Adrenal gland (tissue), 19 donors: ENCODE data around the gene DRAM1. TPM values are rescaled to one million over a fixed set of nuclear protein-coding genes. Genes with fewer than 3 reads are reported as not detected.

ENCODE experiments used
- DNase-seq, 7 donors: peaks; one replicate each; pipeline ENCODE4 v3.0.0-alpha.2; 2019 to 2020
- H3K27ac ChIP-seq, 5 donors: fragments of 200-600 bp; sonication (generic) in 4 of 5; 1 replicate in 3 of 5; 2 replicates in 2 of 5; pipeline versions ENCODE4 v1.5.1 to v1.8.0; 2016 to 2020; ENCODE audit warnings: mild to moderate bottlenecking in 1 of 5
- H3K27me3 ChIP-seq: fragments of 200-600 bp; 2 replicates; pipeline ENCODE4 v1.8.0; 2021
- H3K36me3 ChIP-seq, 2 donors: fragments of 200-600 bp; replicated peaks in 1 of 2; 1 replicate in 1 of 2; 2 replicates in 1 of 2; pipeline versions ENCODE4 v1.5.1 to v1.8.0; 2018 to 2022
- H3K4me1 ChIP-seq, 2 donors: fragments of 200-600 bp; replicated peaks in 1 of 2; 1 replicate in 1 of 2; 2 replicates in 1 of 2; pipeline versions ENCODE4 v1.5.1 to v1.8.0; 2018 to 2021
- H3K4me3 ChIP-seq, 4 donors: fragments of 200-600 bp; sonication (generic) in 3 of 4; one replicate each; pipeline ENCODE4 v1.5.1; 2016 to 2018
- H3K9me3 ChIP-seq, 3 donors: fragments of 200-600 bp; sonication (generic) in 1 of 3; replicated peaks in 1 of 3; 1 replicate in 2 of 3; 2 replicates in 1 of 3; pipeline versions ENCODE4 v1.5.1 to v1.8.0; 2016 to 2021
- POLR2A ChIP-seq, 2 donors: fragments of 450-650 bp; IDR thresholded peaks; one replicate each; pipeline ENCODE4 v1.6.1; 2017; ENCODE audit warnings: antibody characterized with exemption in 2 of 2, mild to moderate bottlenecking in 2 of 2, moderate library complexity in 1 of 2
- WGBS, 4 donors: extraction: QIAGEN DNeasy Blood & Tissue Kit in 2 of 4; methylation state at CpG; one replicate each; pipeline versions ENCODE4 v1.1.5 to v1.1.7; 2013 to 2017; 5-methylcytosine and 5-hydroxymethylcytosine counted together
- intact Hi-C, 2 donors: fragments of 100-400 bp; cut with DNase I; formaldehyde crosslinking; loops; one replicate each; pipeline versions ENCODE4 v1.14.1 to v1.15.0; 2022 to 2023
- long read RNA-seq, 10 donors: library from polyadenylated mRNA in 3 of 10; unstranded in 2 of 10; stranded (forward) in 1 of 10; transcript quantifications; one replicate each; pipeline ENCODE4 v2.0.0 and lab custom pipeline, GENCODE V29; 2021 to 2026
- polyA plus RNA-seq, 3 donors: library from polyadenylated mRNA; stranded (reverse); fragments of 200-250 nt in 2 of 3; fragments of 350-450 nt in 1 of 3; fragmentation: Illumina TruSeq in 1 of 3; extraction: RNeasy Lipid Tissue Mini Kit (QIAGEN cat#74804) in 1 of 3; gene quantifications; one replicate each; pipeline ENCODE4 v1.2.3, GENCODE V29; 2013 to 2014
- total RNA-seq, 9 donors: library from RNA; depleted of rRNA in 4 of 9; stranded (reverse); fragments of >200 nt in 4 of 9; fragments of 120-200 nt in 1 of 9; fragmentation: NEBNext Ultra II Directional in 1 of 9; extraction: Animal tissue kit (Norgen Biotek cat#: 25700) in 1 of 9; gene quantifications; one replicate each; pipeline versions ENCODE4 v1.1.0 to v1.2.4, GENCODE V29; 2013 to 2023
- TF ChIP-seq, protein P1 (sequence below), 6 experiments: fragments of 450-650 bp in 4 of 6; fragments of 200-600 bp in 2 of 6; sonication (generic) in 1 of 6; IDR thresholded peaks; 1 replicate in 5 of 6; 2 replicates in 1 of 6; pipeline versions ENCODE4 v1.5.1 to v1.8.0; 2016 to 2021; ENCODE audit warnings: antibody characterized with exemption in 6 of 6, mild to moderate bottlenecking in 2 of 6, moderate library complexity in 1 of 6
- donor health status: healthy with polysubstance abuse.
- donor health status: Bipolar disorder and iron deficiency.
- donor health status: DM: yes; HTN: yes; CAD: no.
- donor health status: DM: no; HTN: no; CAD: no.
- donor health status: DM: no; HTN: no; CAD: no.
- donor health status: DM: yes; HTN: yes; CAD: no.

The DRAM1 gene
- 10 to 100 TPM in 8 of 9 donors, 1 to 10 TPM in 1; 4.3 to 46.4 (median 34.3) TPM for total RNA-seq
- 10 to 100 TPM; 14.7 to 25.6 (median 17.4) TPM for polyA plus RNA-seq
- long read RNA-seq, donor 1, partial matches to known transcripts, result 31 of 77 reads
- long read RNA-seq, donor 1, other reads (novel, unspliced or antisense), result 44 of 77 reads
- long read RNA-seq, donor 2, partial matches to known transcripts, result 21 of 56 reads
- long read RNA-seq, donor 2, other reads (novel, unspliced or antisense), result 33 of 56 reads
- long read RNA-seq, donor 3, result 0 reads
- long read RNA-seq, donor 4, transcript DRAM1-201 (7 exons, 3,519 nt), result major isoform, 15 of 24 reads
- long read RNA-seq, donor 4, partial matches to known transcripts, result 6 of 24 reads
- long read RNA-seq, donor 4, other reads (novel, unspliced or antisense), result 3 of 24 reads
- long read RNA-seq, donor 5, transcript DRAM1-201 (7 exons, 3,519 nt), result major isoform, 54 of 97 reads
- long read RNA-seq, donor 5, partial matches to known transcripts, result 5 of 97 reads
- long read RNA-seq, donor 5, other reads (novel, unspliced or antisense), result 35 of 97 reads
- long read RNA-seq, donor 6, transcript DRAM1-201 (7 exons, 3,519 nt), result major isoform, 8 of 14 reads
- long read RNA-seq, donor 6, partial matches to known transcripts, result 3 of 14 reads
- long read RNA-seq, donor 6, other reads (novel, unspliced or antisense), result 3 of 14 reads
- long read RNA-seq, donor 7, result 0 reads
- long read RNA-seq, donor 8, partial matches to known transcripts, result 0 of 2 reads
- long read RNA-seq, donor 8, other reads (novel, unspliced or antisense), result 0 of 2 reads
- long read RNA-seq, donor 9, partial matches to known transcripts, result 49 of 49 reads
- long read RNA-seq, donor 9, other reads (novel, unspliced or antisense), result 0 of 49 reads
- long read RNA-seq, donor 10, partial matches to known transcripts, result 10 of 23 reads
- long read RNA-seq, donor 10, other reads (novel, unspliced or antisense), result 13 of 23 reads

- H3K9me3 ChIP-seq, result no peaks in the 10 kb centered on the region
- intact Hi-C loops, result no loop called here
- peak; percentile 92 to 95 (median 94) for DNase-seq
- no peaks in the 10 kb centered on the region for H3K36me3 ChIP-seq
- peaks cover 8 to 10% of the 10 kb centered on the region in 2 donors for H3K4me1 ChIP-seq
- WGBS, 4 donors, result 0 to 7% (median 1%) methylated on average over 6 to 105 of the region's 105 CpGs
- H3K27me3 ChIP-seq, result no peaks in the 10 kb centered on the region
- H3K27ac ChIP-seq, result peak within 1 kb of the TSS; percentile 92 to 97 (median 97)
- peak within 1 kb of the TSS; percentile 78 to 95 (median 92) for H3K4me3 ChIP-seq
- TF ChIP-seq, protein P1, sequence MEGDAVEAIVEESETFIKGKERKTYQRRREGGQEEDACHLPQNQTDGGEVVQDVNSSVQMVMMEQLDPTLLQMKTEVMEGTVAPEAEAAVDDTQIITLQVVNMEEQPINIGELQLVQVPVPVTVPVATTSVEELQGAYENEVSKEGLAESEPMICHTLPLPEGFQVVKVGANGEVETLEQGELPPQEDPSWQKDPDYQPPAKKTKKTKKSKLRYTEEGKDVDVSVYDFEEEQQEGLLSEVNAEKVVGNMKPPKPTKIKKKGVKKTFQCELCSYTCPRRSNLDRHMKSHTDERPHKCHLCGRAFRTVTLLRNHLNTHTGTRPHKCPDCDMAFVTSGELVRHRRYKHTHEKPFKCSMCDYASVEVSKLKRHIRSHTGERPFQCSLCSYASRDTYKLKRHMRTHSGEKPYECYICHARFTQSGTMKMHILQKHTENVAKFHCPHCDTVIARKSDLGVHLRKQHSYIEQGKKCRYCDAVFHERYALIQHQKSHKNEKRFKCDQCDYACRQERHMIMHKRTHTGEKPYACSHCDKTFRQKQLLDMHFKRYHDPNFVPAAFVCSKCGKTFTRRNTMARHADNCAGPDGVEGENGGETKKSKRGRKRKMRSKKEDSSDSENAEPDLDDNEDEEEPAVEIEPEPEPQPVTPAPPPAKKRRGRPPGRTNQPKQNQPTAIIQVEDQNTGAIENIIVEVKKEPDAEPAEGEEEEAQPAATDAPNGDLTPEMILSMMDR (IDR thresholded peaks at IDR 0.05), result peak in 1 of 6 experiments; percentile 14
- TF ChIP-seq POLR2A (IDR thresholded peaks at IDR 0.05), result peak; percentile 72 to 88
Observed at GRCh38 chr12:101876861-101877805, at the start of gene DRAM1. TSS of gene DRAM1 (plus strand) at chr12:101877580. CDS start at chr12:101877790, 210 bp downstream.

DNA sequence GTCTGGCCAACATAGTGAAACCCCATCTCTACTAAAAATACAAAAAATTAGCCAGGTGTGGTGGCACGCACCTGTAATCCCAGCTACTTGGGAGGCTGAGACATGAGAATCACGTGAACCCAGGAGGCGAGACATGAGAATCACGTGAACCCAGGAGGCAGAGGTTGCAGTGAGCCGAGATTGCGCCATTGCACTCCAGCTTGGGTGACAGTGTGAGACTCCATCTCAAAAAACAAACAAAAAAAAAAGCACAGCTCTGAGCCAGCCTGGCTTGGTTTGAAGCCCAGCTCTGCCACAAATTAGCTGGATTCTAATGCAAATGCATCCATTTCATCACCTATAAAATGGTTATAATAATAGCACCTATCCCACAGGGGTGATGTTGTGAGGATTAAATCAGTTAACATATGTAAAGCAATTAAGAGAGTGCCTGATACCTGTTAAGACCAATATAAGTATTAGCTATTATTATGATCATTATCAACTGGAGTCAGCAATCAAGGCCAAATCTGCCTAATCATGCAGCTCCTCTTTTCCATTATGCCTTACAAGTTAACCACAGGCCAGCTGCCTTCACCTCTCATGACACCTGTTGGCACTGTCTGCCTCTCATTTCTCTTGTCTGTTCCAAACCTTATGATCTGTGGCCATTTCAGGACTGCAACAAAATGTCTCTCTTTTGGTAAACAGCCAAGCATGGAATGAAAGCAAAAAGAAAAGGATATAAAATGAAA lies 48.8 kb upstream of the DRAM1 start:
- H3K4me3 ChIP-seq, result no peak overlapping the region
- DNase-seq, result peak in 3 of 7 donors; percentile 14 to 31 (median 15)
- peaks cover 8 to 23% of the 10 kb centered on the region in 2 donors for H3K4me1 ChIP-seq
- TF ChIP-seq, protein P1 (IDR thresholded peaks at IDR 0.05), result no peak
- no peak for TF ChIP-seq POLR2A (IDR thresholded peaks at IDR 0.05)
- intact Hi-C loops, result no loop called here
- H3K27ac ChIP-seq, result no peak overlapping the region
- H3K9me3 ChIP-seq, result no peaks in the 10 kb centered on the region
- no peaks in the 10 kb centered on the region for H3K36me3 ChIP-seq
- 87 to 97% (median 92%) methylated on average over 6 of the region's 6 CpGs for WGBS, 4 donors
- H3K27me3 ChIP-seq, result no peaks in the 10 kb centered on the region

DNA sequence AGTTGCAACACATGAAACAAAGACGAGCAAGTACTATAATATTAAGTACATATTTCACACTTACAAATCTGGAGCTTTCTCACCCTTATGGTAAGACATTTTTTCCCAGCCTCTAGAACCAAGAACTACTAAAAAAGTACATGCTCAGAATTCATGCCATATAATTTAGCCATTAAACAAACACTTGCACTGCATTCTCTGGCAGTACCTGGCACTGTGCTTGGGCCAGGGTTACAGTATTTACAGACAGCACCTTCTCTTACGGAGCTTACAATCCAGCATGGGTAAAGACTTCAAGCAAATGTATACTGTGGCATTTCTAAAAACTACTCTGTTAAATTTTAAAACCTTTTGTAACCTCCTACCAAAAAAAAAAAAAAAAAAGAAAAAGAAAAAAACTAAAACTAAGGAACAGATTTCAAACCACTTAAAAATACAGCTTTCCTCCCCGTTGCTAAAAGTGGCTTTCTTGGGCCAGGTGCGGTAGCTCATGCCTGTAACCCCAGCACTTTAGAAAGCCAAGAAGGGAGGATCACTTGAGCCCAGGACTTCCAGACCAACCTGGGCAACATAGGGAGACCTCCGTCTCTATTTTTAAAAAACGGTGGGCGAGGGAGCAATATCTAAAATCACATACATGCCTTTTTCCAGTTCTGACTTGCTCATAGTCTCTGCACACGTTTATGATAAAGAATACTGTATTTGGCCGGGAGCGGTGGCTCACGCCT lies 47.6 kb upstream of the DRAM1 start:
- Histone ChIP-seq H3K9me3 (no peaks in the 10 kb centered on the region), H3K27me3 (no peaks in the 10 kb centered on the region), H3K27ac (peak overlapping the region in 2 of 5 donors; percentile 69 to 82), H3K36me3 (no peaks in the 10 kb centered on the region), H3K4me1 (peaks cover 8 to 23% of the 10 kb centered on the region in 2 donors), H3K4me3 (peak overlapping the region; percentile 58 to 93 (median 90))
- TF ChIP-seq, protein P1 (IDR thresholded peaks at IDR 0.05), result no peak
- TF ChIP-seq POLR2A (IDR thresholded peaks at IDR 0.05), result no peak
- 7 to 12% (median 9%) methylated on average over 9 to 11 of the region's 11 CpGs for WGBS, 4 donors
- intact Hi-C loops, result loop anchor here in 1 of 2 donors (10.0 kb wide), 1 partner anchor 415 kb away; no protein-coding TSS in a partner anchor
- no peak for DNase-seq
